HG03280 (cell line): ENCODE measurements around the gene MT1E.
"Not testable (repeated sequence)": the region's sequence is repeated elsewhere in the genome, so short reads cannot be mapped to it uniquely, and the experiment has no call there.

ENCODE experiments used
- ATAC-seq: cut with Tn5 transposase; IDR thresholded peaks from one replicate; pipeline ENCODE4 v1.9.1; 2021; ENCODE audit warnings: mild to moderate bottlenecking, moderate library complexity; ENCODE audit not compliant: unreplicated experiment

Gene MT1E

DNA sequence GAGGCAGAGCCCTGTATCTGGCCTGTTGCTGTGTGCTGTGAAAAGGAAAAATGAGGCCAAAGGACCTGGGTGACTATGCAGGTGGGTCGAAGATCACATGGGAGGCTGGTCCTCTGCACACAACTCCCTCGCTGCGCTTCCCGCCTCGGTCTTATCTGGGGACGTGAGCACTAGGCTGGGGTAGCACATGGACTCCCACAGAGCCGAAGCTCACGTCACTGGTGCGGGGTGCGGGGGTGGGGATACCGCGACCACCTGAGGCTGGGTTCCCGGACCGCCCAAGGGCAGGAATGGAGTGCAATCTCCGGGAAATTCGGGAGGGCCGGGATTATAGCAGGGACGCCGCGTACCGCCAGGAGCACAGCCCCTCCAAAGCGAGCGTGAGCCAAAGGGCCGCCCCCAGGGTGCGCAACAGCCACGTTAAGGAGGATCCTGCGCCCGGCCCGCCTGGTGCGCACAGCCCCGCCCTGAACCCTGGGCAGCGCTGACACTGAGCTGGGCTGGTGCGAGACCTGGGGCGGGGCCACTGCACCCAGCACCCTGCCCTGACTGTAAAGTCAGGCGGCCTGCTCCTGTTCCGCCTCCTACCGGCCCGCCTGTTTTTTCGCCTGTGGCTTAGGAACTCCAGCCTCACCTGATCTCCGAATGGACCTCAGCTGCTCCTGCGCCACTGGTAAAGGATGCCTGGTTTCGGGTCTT is 17.6 kb downstream of the MT1E start:
- ATAC-seq = no peak

- no peak for ATAC-seq
Measured at GRCh38 chr16:56643833-56644232, 18.3 kb downstream of the MT1E start.

- no peak for ATAC-seq
Measured at GRCh38 chr16:56645311-56645710, 19.7 kb downstream of the MT1E start.

DNA sequence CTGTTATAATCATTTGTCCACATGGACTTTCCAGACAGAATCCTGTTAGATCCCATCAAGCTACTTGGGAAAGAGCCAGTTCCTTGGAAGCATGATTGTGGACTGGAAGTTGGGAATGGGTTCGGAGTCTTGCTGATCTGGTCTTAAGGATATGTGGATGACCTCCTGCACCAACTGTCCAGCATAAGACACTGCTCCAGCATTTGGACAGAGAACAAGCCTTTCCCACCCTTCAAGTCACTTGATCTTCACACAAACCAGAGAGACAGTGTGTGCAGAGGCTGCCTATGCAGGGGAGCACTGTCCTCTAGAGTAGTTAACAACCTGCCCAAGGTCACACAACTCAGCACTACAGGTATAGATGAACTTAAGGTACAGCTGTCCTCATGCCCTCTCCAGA is 20.3 kb downstream of the MT1E start:
- ATAC-seq = no peak

DNA sequence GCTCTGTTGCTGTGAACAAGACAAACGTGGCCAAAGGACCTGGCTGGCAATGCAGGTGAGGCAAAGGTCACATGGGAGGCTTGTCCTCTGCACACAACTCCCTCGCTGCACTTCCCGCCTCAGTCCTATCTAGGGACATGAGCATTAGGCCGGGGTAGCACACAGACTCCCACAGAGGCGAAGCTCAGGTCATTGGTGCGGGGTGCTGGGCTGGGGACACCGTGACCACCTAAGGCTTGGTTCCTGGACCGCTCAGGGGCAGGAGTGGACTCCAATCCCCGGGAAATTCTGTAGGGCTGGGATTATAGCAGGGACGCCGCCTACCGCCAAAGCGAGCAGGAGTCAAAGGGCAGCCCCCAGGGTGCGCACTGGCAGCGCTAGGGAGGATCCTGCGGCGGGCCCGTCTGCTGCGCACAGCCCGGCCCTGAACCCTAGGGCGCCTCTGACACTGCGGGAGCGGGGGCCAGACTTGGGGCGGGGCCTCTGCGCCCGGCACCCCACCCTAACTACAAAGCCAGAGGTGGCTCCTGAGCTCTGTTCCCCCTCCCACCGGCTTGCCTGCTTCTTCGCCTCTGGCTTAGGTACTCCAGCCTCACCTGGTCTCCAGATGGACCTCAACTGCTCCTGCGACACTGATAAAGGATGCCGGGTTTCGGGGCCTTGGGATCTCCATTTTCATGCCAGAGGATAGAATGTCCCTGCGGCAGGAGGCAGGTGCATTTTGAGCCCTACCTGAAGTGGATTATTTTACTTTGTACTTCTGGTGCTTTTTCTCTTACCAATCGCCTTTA is 22.3 kb downstream of the MT1E start:
- ATAC-seq = no peak

GRCh38 chr16:56649271-56649670 is 23.7 kb downstream of the MT1E start:
- no peak for ATAC-seq

GRCh38 chr16:56649820-56650219 is 24.2 kb downstream of the MT1E start:
- no peak for ATAC-seq

DNA sequence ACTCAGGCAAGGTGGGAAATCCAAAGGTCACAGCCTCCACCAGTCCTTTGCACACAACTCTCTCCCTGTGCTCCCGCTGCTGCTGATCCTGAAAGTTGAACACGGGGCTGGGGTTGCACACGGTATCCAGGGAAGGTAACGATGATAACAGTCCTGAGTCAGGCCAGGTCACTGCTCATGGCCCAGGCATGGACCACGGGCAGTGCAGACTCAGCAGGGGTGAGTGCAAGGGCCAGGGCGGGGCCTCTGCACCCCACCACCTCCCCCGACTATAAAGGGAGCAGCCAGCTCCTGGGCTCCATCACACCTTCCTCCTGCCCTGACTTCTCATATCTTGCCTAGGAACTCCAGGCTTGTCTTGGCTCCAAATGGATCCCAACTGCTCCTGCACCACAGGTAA is 26.0 kb downstream of the MT1E start, which contains the start of gene MT1B:
Gene MT1B, plus strand, starts transcription at position 301 of the 400 bp plus-strand sequence. Its CDS starts 68 bp downstream, at position 369.
- ATAC-seq = no peak

GRCh38 chr16:56652600-56652999 is 27.0 kb downstream of the MT1E start:
- ATAC-seq = no peak

DNA sequence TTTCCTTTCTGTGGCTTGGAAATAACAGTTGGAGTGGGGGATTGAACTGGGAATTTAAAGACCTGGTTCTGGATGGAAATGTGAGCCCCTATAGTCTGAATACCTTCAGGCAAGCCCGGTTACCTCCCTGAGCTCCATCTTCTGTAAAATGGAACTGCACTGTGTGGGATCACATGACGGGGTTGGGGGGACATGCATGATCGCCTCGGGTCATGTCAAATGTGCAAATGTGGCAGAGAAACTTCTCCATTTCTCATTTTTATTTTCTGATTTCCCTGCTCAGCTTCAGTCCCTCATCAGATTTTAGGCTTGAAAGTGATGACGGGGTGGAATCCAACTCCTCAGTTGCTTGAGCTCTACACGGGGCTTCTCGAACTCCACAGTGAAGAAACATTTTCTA is 27.6 kb downstream of the MT1E start:
- no peak for ATAC-seq

DNA sequence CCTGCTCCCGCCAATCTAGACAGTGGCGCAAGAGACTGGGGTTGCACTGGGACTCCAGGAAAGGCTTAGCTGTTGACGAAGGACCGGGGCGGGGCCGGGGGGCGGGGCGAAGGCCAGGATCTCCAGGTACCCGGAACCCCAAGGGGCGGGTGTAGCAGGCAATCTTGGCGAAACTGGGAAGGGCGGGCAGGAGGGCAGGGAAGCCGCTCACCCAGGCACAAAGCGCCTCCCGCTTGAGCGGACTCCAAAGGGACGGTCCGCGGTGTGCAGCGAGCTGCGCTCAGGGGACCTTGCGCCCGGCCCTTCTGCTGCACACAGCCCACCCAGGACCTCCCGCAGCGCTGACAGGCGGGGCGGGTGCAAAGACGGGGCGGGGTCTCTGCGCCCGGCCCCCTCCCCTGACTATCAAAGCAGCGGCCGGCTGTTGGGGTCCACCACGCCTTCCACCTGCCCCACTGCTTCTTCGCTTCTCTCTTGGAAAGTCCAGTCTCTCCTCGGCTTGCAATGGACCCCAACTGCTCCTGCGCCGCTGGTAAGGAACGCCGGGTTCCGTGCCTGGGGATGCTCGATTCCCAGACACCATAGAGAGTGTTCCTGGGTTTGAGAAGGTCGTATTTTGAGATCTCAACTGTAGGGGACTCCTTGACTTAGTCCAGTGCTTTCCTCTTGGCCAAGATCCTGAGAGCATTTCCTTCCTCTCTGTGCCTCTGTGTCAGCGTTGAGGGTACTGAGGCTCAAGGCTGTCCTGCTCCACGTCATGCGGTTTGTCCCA is 32.2 kb downstream of the MT1E start, which contains the start of gene MT1F:
Gene MT1F, plus strand, starts transcription at position 405 of the 772 bp plus-strand sequence. Its CDS starts 100 bp downstream, at position 505.
- ATAC-seq = no peak

DNA sequence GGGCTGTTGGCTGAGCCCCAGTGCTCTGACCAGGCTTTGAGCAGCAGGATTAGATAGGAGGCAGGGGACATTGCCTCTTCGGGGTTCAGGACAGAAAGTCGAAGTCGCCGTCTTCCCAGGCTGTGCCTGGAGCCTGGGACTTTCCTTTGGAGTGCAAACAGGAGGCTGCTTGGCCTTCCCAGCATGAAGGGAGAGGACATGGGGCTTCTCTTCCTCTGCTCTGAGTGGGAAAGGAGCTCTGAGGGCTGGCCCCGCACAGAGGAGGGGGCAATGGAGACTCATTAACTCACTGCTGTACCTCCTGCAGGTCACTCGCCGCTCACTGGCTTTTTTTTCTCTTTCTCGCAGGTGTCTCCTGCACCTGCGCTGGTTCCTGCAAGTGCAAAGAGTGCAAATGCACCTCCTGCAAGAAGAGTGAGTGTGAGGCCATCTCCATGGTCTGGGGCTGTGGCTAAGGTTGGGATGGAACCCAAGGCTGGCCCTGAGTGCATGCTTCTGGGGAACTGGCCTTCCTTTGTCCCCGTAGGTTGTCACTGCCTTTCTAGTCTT is 32.8 kb downstream of the MT1E start:
- ATAC-seq = no peak

DNA sequence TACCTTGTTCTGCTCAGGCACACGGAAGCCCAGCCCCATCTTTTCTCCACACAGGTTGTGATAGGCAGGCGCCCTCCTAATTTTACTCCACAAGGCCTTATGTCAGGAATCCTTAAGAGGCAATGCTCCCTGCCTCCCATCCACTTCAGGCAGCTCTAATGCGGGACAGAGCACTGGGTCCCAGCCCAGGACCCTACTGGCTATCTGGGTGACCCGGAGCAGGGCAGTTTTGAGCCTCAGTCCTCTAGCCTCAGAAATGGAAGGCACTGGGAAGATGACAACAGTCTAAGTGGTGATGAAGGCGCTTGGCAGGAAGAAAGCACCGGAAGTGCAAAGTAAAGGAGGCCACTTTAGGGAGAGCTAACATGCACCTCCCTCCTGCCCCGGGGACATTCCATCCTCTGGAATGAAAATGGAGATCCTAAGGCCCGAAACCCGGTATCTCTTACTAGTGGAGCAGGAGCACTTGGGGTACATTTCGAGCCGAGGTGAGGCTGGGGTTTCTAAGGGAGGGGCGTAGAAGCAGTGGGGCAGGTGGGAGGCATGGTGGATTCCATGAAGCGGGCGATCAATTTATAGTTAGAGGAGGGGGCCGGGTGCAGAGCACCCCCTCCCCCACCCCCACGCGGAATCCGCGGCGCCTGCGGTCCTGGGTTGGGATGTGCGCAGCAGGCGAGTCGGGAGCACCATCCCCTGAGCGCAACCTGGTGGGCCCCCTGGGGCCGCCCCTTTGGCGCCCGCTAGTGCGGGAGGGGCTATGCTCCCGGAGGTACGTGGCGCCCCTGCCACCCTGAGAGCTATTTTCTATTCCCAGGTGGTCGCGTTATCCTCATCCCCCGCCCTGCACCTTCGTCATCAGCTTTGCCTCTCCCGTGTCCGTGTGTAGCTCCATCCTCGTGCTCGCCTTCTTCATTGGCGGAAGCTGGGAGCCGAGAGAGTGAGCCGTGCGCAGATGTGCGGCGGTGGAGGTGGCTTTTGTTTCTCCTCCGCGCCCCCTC is 37.1 kb downstream of the MT1E start:
- ATAC-seq = no peak

DNA sequence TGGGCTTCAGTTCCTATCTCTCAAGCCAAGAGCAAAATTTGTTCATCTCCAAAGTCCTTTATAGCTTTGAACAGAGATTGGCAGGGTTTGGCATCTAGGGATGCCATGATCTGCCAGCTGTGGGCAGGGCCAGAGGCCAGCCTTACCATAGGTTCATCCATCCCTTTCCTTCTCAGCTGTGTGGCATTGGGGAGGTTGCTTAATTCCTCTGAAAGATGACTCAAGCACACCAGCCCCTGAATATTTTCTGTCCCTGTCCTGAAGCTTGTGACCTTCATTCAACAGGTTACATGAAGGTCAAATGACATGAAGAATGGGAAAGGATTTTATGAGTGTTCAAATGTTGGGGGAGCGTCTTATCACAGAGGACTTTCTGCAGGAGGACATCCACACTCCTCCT is 38.9 kb downstream of the MT1E start:
- no peak for ATAC-seq

DNA sequence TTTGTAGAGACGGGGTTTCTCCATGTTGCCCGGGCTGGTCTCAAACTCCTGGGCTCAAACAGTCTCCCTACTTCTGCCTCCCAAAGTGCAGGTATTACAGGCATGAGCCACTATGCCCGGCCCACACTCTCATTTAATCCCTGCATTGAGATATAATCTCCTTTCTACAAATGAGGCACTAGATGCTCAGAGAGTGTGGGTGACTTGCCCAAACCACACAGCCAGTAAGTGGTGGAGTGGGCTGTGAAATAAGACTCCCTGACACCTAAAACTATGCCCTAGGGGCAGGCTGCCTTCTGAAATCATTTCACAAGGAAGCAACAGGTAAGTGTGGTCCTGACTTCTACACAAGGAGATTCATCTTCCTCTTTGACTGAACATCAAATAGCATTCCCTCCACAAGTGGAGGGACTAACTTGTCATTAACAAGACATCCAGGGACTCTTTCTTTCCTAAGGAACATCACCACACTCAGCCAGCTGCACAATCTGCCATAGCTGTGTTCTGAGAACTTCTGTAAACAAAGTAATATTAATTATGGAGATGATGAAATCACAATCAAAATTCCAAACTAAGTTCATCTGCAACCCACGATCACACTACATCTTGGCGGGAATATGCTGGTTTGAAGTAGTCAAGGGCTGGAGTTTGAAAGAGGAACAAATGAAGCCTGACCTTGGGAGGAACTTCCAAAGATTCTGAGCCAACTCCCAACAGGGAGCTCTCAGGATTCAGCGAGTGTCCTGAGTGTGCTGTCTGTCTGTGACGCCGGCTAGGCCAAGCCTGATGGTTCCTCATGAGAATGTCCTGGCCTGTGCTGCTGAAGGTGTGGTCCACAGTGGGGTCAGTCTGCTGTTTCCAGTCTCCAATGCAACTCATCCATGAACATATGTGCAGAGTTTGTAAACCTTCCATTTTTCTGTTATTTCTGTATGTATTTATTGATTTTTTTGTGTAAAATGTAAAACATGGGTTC is 40.0 kb downstream of the MT1E start:
- not testable (repeated sequence) for ATAC-seq

GRCh38 chr16:56667581-56668571 is 42.3 kb downstream of the MT1E start, which contains the start of gene MT1G:
Gene MT1G (minus strand): TSS chr16:56668065. CDS start chr16:56667993, 72 bp downstream.
- no peak for ATAC-seq
